Measurements from ENCODE around the gene SNAI3.

DNA sequence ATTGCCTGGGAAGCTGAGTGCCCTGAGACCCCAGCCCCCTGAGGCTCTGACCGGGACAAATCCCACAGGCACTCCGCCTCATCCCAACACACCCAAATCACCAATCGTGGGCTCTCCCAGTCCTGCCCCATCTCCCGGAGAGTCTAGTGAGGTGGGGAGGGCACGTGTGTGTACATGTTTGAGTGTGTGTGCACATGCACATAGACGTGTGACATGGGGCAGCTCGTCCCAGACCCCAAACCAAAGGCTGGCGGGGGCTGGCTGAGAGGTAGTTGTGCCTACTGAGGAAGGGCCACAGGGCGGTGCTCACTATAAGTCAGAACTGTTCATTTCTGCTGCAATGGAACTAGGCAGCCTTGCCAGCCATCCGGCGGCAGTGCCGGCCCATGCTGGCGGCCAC is 8.6 kb downstream of the SNAI3 start:
- TF ChIP-seq, protein P1, sequence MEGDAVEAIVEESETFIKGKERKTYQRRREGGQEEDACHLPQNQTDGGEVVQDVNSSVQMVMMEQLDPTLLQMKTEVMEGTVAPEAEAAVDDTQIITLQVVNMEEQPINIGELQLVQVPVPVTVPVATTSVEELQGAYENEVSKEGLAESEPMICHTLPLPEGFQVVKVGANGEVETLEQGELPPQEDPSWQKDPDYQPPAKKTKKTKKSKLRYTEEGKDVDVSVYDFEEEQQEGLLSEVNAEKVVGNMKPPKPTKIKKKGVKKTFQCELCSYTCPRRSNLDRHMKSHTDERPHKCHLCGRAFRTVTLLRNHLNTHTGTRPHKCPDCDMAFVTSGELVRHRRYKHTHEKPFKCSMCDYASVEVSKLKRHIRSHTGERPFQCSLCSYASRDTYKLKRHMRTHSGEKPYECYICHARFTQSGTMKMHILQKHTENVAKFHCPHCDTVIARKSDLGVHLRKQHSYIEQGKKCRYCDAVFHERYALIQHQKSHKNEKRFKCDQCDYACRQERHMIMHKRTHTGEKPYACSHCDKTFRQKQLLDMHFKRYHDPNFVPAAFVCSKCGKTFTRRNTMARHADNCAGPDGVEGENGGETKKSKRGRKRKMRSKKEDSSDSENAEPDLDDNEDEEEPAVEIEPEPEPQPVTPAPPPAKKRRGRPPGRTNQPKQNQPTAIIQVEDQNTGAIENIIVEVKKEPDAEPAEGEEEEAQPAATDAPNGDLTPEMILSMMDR (IDR thresholded peaks at IDR 0.05) = no peak
- no peak for TF ChIP-seq POLR2A (IDR thresholded peaks at IDR 0.05)
- no peak for TF ChIP-seq POLR2AphosphoS5 (IDR thresholded peaks at IDR 0.05)
- no peak for TF ChIP-seq EP300 (IDR thresholded peaks at IDR 0.05)
